ENCODE measurements around the gene MCEMP1. TPM values are rescaled to one million over a fixed set of nuclear protein-coding genes. Genes with fewer than 3 reads are reported as not detected.
A peak's percentile ranks its signal among the peaks of the same experiment; 100 is the strongest.

Gene MCEMP1
- total RNA-seq, 1 experiment from 2014 or later, result 4.0 TPM

GRCh38 chr19:7629347-7630054 lies 47.4 kb upstream of the MCEMP1 start, which contains the start of the genes PET100 and XAB2:
TSS of gene PET100 (plus strand) at chr19:7629793. CDS start at chr19:7629834, 41 bp downstream.
TSS of gene XAB2 (minus strand) at chr19:7629545. CDS start at chr19:7629527, 18 bp downstream.
- peak within 1 kb of the TSS; percentile 83 for H3K4me3 ChIP-seq (ENCODE audit: low read depth, low read length, poor library complexity, severe bottlenecking)
- H3K27ac ChIP-seq (ENCODE audit: low read depth, low read length, poor library complexity, severe bottlenecking), result peak within 1 kb of the TSS; percentile 85
- POLR2A ChIA-PET (ENCODE audit: low non-redundant PET), result interaction anchor here (0.7 kb wide), 1 partner anchor 14 kb away, joined by 3 read pairs; no protein-coding TSS in a partner anchor
- H3K9me3 ChIP-seq (ENCODE audit: low read depth, low read length, poor library complexity, severe bottlenecking), result no peaks in the 10 kb centered on the region
- intact Hi-C loops (cut with micrococcal nuclease; ENCODE audit: unreplicated experiment), result no loop called here
- BruUV-seq (replicated peaks), result no TSS peak
- TF ChIP-seq EZH2 (IDR thresholded peaks at IDR 0.05; ENCODE audit: borderline replicate concordance, low read depth, low read length, poor library complexity, severe bottlenecking) (no peak), CTCF (conservative IDR thresholded peaks at IDR 0.05; ENCODE audit: low read depth, low read length) (no peak)
- CTCF ChIA-PET, result interaction anchor here (1.0 kb wide), 2 partner anchors 51 to 61 kb away, joined by 4 to 5 read pairs; partner anchors contain the start of gene TRAPPC5
- H3K36me3 ChIP-seq (ENCODE audit: insufficient read depth, low read length, poor library complexity, severe bottlenecking), result peaks cover 8% of the 10 kb centered on the region
- peak; percentile 98 for DNase-seq (ENCODE audit: low spot score)
- H3K27me3 ChIP-seq (replicated peaks; ENCODE audit: insufficient read depth, low read depth, low read length, poor library complexity), result no peaks in the 10 kb centered on the region
- peaks cover 12% of the 10 kb centered on the region for H3K4me1 ChIP-seq (ENCODE audit: insufficient read depth, low read length, poor library complexity, severe bottlenecking)

- Histone ChIP-seq H3K4me1 (ENCODE audit: insufficient read depth, low read length, poor library complexity, severe bottlenecking) (peaks cover 18% of the 10 kb centered on the region), H3K9me3 (ENCODE audit: low read depth, low read length, poor library complexity, severe bottlenecking) (no peaks in the 10 kb centered on the region), H3K27ac (ENCODE audit: low read depth, low read length, poor library complexity, severe bottlenecking) (no peak overlapping the region), H3K36me3 (ENCODE audit: insufficient read depth, low read length, poor library complexity, severe bottlenecking) (peaks cover 3% of the 10 kb centered on the region), H3K4me3 (ENCODE audit: low read depth, low read length, poor library complexity, severe bottlenecking) (no peak overlapping the region), H3K27me3 (replicated peaks; ENCODE audit: insufficient read depth, low read depth, low read length, poor library complexity) (no peaks in the 10 kb centered on the region)
- no TSS peak for BruUV-seq (replicated peaks)
- TF ChIP-seq EZH2 (IDR thresholded peaks at IDR 0.05; ENCODE audit: borderline replicate concordance, low read depth, low read length, poor library complexity, severe bottlenecking), result no peak
- no peak for TF ChIP-seq CTCF (conservative IDR thresholded peaks at IDR 0.05; ENCODE audit: low read depth, low read length)
- CTCF ChIA-PET, result no interaction called here
- no peak for DNase-seq (ENCODE audit: low spot score)
- POLR2A ChIA-PET (ENCODE audit: low non-redundant PET), result no interaction called here
- intact Hi-C loops (cut with micrococcal nuclease; ENCODE audit: unreplicated experiment), result no loop called here
These were observed 45.3 kb upstream of the MCEMP1 start for GRCh38 chr19:7631577-7631976.

GRCh38 chr19:7632340-7633203 lies 44.3 kb upstream of the MCEMP1 start:
- no peak for DNase-seq (ENCODE audit: low spot score)
- TF ChIP-seq EZH2 (IDR thresholded peaks at IDR 0.05; ENCODE audit: borderline replicate concordance, low read depth, low read length, poor library complexity, severe bottlenecking), result no peak
- TF ChIP-seq CTCF (conservative IDR thresholded peaks at IDR 0.05; ENCODE audit: low read depth, low read length), result no peak
- CTCF ChIA-PET, result no interaction called here
- H3K36me3 ChIP-seq (ENCODE audit: insufficient read depth, low read length, poor library complexity, severe bottlenecking), result no peaks in the 10 kb centered on the region
- POLR2A ChIA-PET (ENCODE audit: low non-redundant PET), result no interaction called here
- H3K4me3 ChIP-seq (ENCODE audit: low read depth, low read length, poor library complexity, severe bottlenecking), result no peak overlapping the region
- no peak overlapping the region for H3K27ac ChIP-seq (ENCODE audit: low read depth, low read length, poor library complexity, severe bottlenecking)
- H3K27me3 ChIP-seq (replicated peaks; ENCODE audit: insufficient read depth, low read depth, low read length, poor library complexity), result no peaks in the 10 kb centered on the region
- H3K4me1 ChIP-seq (ENCODE audit: insufficient read depth, low read length, poor library complexity, severe bottlenecking), result peaks cover 20% of the 10 kb centered on the region
- intact Hi-C loops (cut with micrococcal nuclease; ENCODE audit: unreplicated experiment), result no loop called here
- no peaks in the 10 kb centered on the region for H3K9me3 ChIP-seq (ENCODE audit: low read depth, low read length, poor library complexity, severe bottlenecking)
- BruUV-seq (replicated peaks), result no TSS peak

Measured in A673 (cell line).